ENCODE measurements around the gene LAMTOR4. TPM values are rescaled to one million over a fixed set of nuclear protein-coding genes. Genes with fewer than 3 reads are reported as not detected.

The LAMTOR4 gene
- total RNA-seq, 1 donor from 2014 or later = 133 TPM

- H3K27ac Mint-ChIP-seq = no peak overlapping the region
- peaks cover 30% of the 10 kb centered on the region for H3K36me3 Mint-ChIP-seq (ENCODE audit: low read depth)
- H3K27me3 Mint-ChIP-seq (ENCODE audit: insufficient read depth) = no peaks in the 10 kb centered on the region
- DNase-seq (ENCODE audit: low spot score) = no peak
- no peaks in the 10 kb centered on the region for H3K9me3 Mint-ChIP-seq
- intact Hi-C loops (cut with micrococcal nuclease) = no loop called here
- no peak overlapping the region for H3K4me3 Mint-ChIP-seq
- no peaks in the 10 kb centered on the region for H3K4me1 Mint-ChIP-seq (ENCODE audit: low read depth)
Observed at GRCh38 chr7:100111914-100112313, 36.8 kb upstream of the LAMTOR4 start.

- H3K4me1 Mint-ChIP-seq (ENCODE audit: low read depth) = peaks cover 8% of the 10 kb centered on the region
- peaks cover 19% of the 10 kb centered on the region for H3K36me3 Mint-ChIP-seq (ENCODE audit: low read depth)
- no peak overlapping the region for H3K27ac Mint-ChIP-seq
- H3K4me3 Mint-ChIP-seq = no peak overlapping the region
- H3K9me3 Mint-ChIP-seq = no peaks in the 10 kb centered on the region
- no peak for DNase-seq (ENCODE audit: low spot score)
- H3K27me3 Mint-ChIP-seq (ENCODE audit: insufficient read depth) = no peaks in the 10 kb centered on the region
- intact Hi-C loops (cut with micrococcal nuclease) = no loop called here
Observed at GRCh38 chr7:100115026-100115425, 33.7 kb upstream of the LAMTOR4 start.

DNA sequence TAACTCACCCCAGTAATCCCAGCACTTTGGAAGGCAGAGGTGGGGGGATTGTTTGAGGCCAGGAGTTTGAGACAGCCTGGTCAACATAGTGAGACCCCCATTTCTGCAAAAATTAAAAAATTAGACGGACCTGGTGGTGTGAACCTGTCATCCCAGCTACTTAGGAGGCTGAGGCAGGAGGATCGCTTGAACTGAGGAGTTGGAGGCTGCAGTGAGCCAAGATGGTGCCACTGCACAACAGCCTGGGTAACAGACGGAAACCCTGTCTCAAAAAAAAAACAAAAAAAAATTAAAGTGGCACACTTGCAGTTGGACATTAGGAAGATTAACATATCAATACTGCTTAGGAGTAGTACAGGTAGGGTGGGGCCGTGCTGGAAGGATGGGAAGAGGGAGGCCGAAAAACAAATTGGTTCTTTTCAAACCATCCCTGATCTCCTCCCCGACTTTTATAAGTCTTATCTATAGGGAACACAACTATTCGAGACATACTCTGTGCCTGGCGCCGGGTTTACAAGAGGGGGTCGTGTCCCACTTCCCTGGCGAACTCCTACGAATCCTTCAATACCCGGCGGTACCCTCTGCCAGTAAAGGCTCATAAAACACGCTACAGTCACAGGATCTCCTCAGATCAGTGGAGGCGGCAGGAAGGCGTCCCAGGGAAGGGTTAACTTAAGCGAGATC, 30.2 kb upstream of the LAMTOR4 start:
- H3K27ac Mint-ChIP-seq = peak overlapping the region; percentile 97
- H3K4me1 Mint-ChIP-seq (ENCODE audit: low read depth) = peaks cover 16% of the 10 kb centered on the region
- intact Hi-C loops (cut with micrococcal nuclease) = loop anchor here (1.0 to 2.0 kb wide), 5 partner anchors 9 to 310 kb away; partner anchors contain the start of genes AP4M1, MCM7, TRIM4 and ZCWPW1
- no peak for DNase-seq (ENCODE audit: low spot score)
- peak overlapping the region; percentile 98 for H3K4me3 Mint-ChIP-seq
- H3K27me3 Mint-ChIP-seq (ENCODE audit: insufficient read depth) = no peaks in the 10 kb centered on the region
- H3K9me3 Mint-ChIP-seq = no peaks in the 10 kb centered on the region
- H3K36me3 Mint-ChIP-seq (ENCODE audit: low read depth) = peaks cover 7% of the 10 kb centered on the region

DNA sequence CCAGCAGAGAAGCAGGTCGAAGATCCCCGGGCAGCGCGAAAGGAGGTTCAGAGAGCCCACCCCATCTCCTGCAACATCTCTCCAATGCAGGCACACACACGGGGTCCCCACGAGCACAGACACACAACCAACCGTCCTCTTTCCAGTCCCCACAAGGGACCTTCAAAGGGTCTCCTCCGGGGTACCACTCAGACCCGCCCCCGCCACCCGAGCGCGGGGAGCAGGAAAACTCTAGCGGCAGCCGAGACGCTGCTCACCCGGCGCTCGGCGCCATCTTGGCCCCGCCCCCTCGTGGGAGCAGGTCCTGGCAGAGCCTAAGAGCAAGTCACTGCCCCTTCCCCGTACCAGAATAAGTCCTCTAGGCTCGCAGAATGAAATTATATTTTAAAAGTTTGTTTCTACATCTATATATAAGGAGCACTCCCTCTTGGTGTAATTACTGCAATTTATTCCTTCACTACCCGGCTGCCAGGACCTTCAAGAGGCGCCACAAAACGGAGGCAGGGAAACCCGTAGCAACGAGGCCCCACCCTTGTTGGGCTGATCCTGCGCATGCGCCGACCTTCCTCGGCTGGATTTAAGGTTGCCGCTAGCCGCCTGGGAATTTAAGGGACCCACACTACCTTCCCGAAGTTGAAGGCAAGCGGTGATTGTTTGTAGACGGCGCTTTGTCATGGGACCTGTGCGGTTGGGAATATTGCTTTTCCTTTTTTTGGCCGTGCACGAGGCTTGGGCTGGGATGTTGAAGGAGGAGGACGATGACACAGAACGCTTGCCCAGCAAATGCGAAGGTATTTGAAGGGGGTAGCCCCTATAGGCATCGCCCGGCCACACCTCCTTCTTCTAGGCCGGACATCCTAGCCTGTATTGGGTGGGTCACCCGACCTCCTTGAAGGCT, 29.4 kb upstream of the LAMTOR4 start, which contains the start of the genes CNPY4 and TAF6:
CNPY4 (plus strand) TSS at position 563 of the 898 bp plus-strand sequence; CDS start at position 674, 111 bp downstream.
TAF6 (minus strand) TSS at position 287 of the 898 bp plus-strand sequence. CDS start 5,149 bp downstream, outside the sequence.
- Mint-ChIP-seq H3K4me3 (peak within 1 kb of the TSS; percentile 98), H3K4me1 (ENCODE audit: low read depth) (peaks cover 18% of the 10 kb centered on the region), H3K27me3 (ENCODE audit: insufficient read depth) (no peaks in the 10 kb centered on the region), H3K9me3 (no peaks in the 10 kb centered on the region), H3K27ac (peak within 1 kb of the TSS; percentile 97), H3K36me3 (ENCODE audit: low read depth) (peaks cover 5% of the 10 kb centered on the region)
- peak; percentile 90 for DNase-seq (ENCODE audit: low spot score)
- intact Hi-C loops (cut with micrococcal nuclease) = loop anchor here (1.0 to 2.0 kb wide), 5 partner anchors 8 to 309 kb away; partner anchors contain the start of genes AP4M1, MCM7, TRIM4 and ZCWPW1

GRCh38 chr7:100119970-100120732, 28.6 kb upstream of the LAMTOR4 start:
- intact Hi-C loops (cut with micrococcal nuclease) = loop anchor here (1.0 to 10.0 kb wide), 7 partner anchors 7 to 555 kb away; partner anchors contain the start of genes AP4M1, GNB2, LAMTOR4 and MCM7
- Mint-ChIP-seq H3K4me3 (peak overlapping the region; percentile 98), H3K27ac (peak overlapping the region; percentile 97), H3K36me3 (ENCODE audit: low read depth) (peaks cover 9% of the 10 kb centered on the region), H3K27me3 (ENCODE audit: insufficient read depth) (no peaks in the 10 kb centered on the region), H3K4me1 (ENCODE audit: low read depth) (peaks cover 26% of the 10 kb centered on the region), H3K9me3 (no peaks in the 10 kb centered on the region)
- peak; percentile 66 for DNase-seq (ENCODE audit: low spot score)

- peak overlapping the region; percentile 97 for H3K27ac Mint-ChIP-seq
- no peaks in the 10 kb centered on the region for H3K27me3 Mint-ChIP-seq (ENCODE audit: insufficient read depth)
- peak overlapping the region; percentile 98 for H3K4me3 Mint-ChIP-seq
- intact Hi-C loops (cut with micrococcal nuclease) = loop anchor here (1.0 to 10.0 kb wide), 2 partner anchors 28 to 554 kb away; partner anchors contain the start of genes GNB2 and LAMTOR4
- DNase-seq (ENCODE audit: low spot score) = no peak
- peaks cover 30% of the 10 kb centered on the region for H3K4me1 Mint-ChIP-seq (ENCODE audit: low read depth)
- H3K36me3 Mint-ChIP-seq (ENCODE audit: low read depth) = peaks cover 9% of the 10 kb centered on the region
- no peaks in the 10 kb centered on the region for H3K9me3 Mint-ChIP-seq
Observed at GRCh38 chr7:100120733-100121036, 28.0 kb upstream of the LAMTOR4 start.

DNA sequence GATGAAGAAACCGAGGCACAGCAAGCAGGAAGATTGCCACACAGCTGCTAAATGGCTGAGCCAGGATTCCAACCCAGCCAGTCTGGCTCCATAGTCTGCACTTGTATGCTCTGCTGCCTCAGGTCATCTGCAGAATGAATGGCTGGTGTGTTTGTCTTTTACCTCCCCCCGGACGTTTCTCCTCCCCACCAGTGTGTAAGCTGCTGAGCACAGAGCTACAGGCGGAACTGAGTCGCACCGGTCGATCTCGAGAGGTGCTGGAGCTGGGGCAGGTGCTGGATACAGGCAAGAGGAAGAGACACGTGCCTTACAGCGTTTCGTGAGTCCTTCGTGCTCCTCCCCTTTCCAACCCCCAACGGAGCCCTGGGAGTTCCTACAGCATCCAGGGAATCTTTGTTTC, 26.7 kb upstream of the LAMTOR4 start:
- H3K36me3 Mint-ChIP-seq (ENCODE audit: low read depth) = peaks cover 6% of the 10 kb centered on the region
- no peak overlapping the region for H3K4me3 Mint-ChIP-seq
- H3K4me1 Mint-ChIP-seq (ENCODE audit: low read depth) = peaks cover 30% of the 10 kb centered on the region
- intact Hi-C loops (cut with micrococcal nuclease) = loop anchor here (10.0 kb wide), 1 partner anchor 553 kb away; the partner anchor contains the start of gene GNB2
- no peak overlapping the region for H3K27ac Mint-ChIP-seq
- DNase-seq (ENCODE audit: low spot score) = no peak
- H3K27me3 Mint-ChIP-seq (ENCODE audit: insufficient read depth) = no peaks in the 10 kb centered on the region
- H3K9me3 Mint-ChIP-seq = no peaks in the 10 kb centered on the region

- no peak for DNase-seq (ENCODE audit: low spot score)
- H3K27ac Mint-ChIP-seq = no peak overlapping the region
- no peaks in the 10 kb centered on the region for H3K27me3 Mint-ChIP-seq (ENCODE audit: insufficient read depth)
- H3K4me1 Mint-ChIP-seq (ENCODE audit: low read depth) = peaks cover 30% of the 10 kb centered on the region
- H3K9me3 Mint-ChIP-seq = no peaks in the 10 kb centered on the region
- no peak overlapping the region for H3K4me3 Mint-ChIP-seq
- H3K36me3 Mint-ChIP-seq (ENCODE audit: low read depth) = peaks cover 6% of the 10 kb centered on the region
- intact Hi-C loops (cut with micrococcal nuclease) = loop anchor here (10.0 kb wide), 1 partner anchor 552 kb away; the partner anchor contains the start of gene GNB2
Observed at GRCh38 chr7:100122568-100122967, 26.1 kb upstream of the LAMTOR4 start.

DNA sequence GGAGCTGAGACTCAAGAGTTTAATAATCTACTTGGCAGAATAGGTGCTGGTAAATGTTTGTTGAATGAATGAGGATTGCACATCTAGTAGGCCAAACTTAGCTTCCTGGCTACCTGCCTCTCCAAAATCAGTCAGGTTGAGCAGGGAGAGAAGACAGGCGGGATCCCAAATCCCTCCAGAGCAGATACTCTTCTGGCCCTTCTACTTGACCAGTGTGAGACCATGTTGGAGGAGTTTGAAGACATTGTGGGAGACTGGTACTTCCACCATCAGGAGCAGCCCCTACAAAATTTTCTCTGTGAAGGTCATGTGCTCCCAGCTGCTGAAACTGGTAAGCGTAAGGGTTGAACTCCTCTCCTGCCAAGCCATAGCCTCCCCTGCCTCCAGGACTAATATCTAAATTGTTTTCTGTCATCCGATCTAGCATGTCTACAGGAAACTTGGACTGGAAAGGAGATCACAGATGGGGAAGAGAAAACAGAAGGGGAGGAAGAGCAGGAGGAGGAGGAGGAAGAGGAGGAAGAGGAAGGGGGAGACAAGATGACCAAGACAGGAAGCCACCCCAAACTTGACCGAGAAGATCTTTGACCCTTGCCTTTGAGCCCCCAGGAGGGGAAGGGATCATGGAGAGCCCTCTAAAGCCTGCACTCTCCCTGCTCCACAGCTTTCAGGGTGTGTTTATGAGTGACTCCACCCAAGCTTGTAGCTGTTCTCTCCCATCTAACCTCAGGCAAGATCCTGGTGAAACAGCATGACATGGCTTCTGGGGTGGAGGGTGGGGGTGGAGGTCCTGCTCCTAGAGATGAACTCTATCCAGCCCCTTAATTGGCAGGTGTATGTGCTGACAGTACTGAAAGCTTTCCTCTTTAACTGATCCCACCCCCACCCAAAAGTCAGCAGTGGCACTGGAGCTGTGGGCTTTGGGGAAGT, 24.2 kb upstream of the LAMTOR4 start:
- H3K4me3 Mint-ChIP-seq = peak overlapping the region; percentile 94
- peaks cover 29% of the 10 kb centered on the region for H3K4me1 Mint-ChIP-seq (ENCODE audit: low read depth)
- no peaks in the 10 kb centered on the region for H3K9me3 Mint-ChIP-seq
- peaks cover 6% of the 10 kb centered on the region for H3K36me3 Mint-ChIP-seq (ENCODE audit: low read depth)
- peak overlapping the region; percentile 29 for H3K27ac Mint-ChIP-seq
- intact Hi-C loops (cut with micrococcal nuclease) = loop anchor here (10.0 kb wide), 1 partner anchor 550 kb away; the partner anchor contains the start of gene GNB2
- DNase-seq (ENCODE audit: low spot score) = no peak
- H3K27me3 Mint-ChIP-seq (ENCODE audit: insufficient read depth) = no peaks in the 10 kb centered on the region

DNA sequence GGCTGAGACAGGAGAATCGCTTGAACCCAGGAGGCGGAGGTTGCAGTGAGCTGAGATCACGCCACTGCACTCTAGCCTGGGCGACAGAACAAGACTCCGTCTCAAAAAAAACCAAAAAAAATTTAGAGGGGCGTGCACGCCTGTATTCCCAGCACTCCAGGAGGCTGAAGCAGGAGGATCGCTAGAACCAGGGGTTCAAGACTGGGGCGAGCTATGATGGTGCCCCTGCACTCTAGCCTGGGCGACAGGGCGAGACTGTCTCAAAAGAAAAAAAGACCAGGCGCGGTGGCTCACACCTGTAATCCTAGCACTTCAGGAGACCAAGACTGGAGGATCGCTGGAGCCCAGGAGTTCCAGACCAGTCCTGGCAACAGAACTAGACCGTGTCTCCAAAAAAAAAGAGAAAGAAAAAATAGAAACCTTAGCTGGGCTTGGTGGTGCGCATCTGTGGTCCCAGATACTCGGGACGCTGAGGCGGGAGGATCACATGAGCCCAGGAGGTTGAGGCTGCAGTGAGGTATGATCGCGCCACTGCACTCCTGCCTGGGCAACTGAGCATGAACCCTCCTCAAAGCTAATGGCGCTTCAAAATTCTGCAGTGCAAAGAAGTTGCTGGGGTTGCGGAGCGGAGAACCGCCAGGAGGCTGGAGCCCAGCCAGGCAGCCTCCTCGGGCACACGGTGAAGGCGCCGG, 22.3 kb upstream of the LAMTOR4 start:
- no peaks in the 10 kb centered on the region for H3K9me3 Mint-ChIP-seq

More for the DNA sequence above, 22.3 kb upstream of the LAMTOR4 start:
- Mint-ChIP-seq H3K27me3 (ENCODE audit: insufficient read depth) (no peaks in the 10 kb centered on the region), H3K4me3 (peak overlapping the region; percentile 94), H3K36me3 (ENCODE audit: low read depth) (peaks cover 6% of the 10 kb centered on the region), H3K4me1 (ENCODE audit: low read depth) (peaks cover 20% of the 10 kb centered on the region), H3K27ac (peak overlapping the region; percentile 95)
- no peak for DNase-seq (ENCODE audit: low spot score)
- intact Hi-C loops (cut with micrococcal nuclease) = loop anchor here (1.0 to 10.0 kb wide), 7 partner anchors 26 to 548 kb away; partner anchors contain the start of genes COPS6, GNB2, TRIM4 and ZKSCAN1
